AG04449 (cell line): Measurements from ENCODE around the gene BZW2.

Experiments
- CTCF ChIA-PET: fragments of 350-600 bp; formaldehyde crosslinking; extraction: SDS; loops from one replicate; lab custom pipeline; 2021; ENCODE audit warnings: antibody characterized with exemption; lab: Yijun Ruan, JAX
- POLR2A ChIA-PET: fragments of 400-600, 350-600 bp; formaldehyde crosslinking; extraction: SDS; loops from one replicate; lab custom pipeline; 2020; ENCODE audit warnings: antibody characterized with exemption, inconsistent platforms; lab: Yijun Ruan, JAX
- DNase-seq: peaks from one replicate; pipeline ENCODE4 v3.0.0-alpha.2; 2010; ENCODE audit warnings: low read depth, low spot score
- H3K4me3 ChIP-seq: 2 replicates; pipeline ENCODE4 v1.5.1; 2011; ENCODE audit warnings: low read depth, mild to moderate bottlenecking, control low read depth, low read length
- TF ChIP-seq, protein P1 (sequence below): IDR thresholded peaks from one replicate; pipeline ENCODE4 v1.5.1; 2011; ENCODE audit warnings: mild to moderate bottlenecking, moderate library complexity, low read length, control low read depth, inconsistent platforms; ENCODE audit not compliant: insufficient read depth; ENCODE audit errors: missing control alignments

Gene BZW2

DNA sequence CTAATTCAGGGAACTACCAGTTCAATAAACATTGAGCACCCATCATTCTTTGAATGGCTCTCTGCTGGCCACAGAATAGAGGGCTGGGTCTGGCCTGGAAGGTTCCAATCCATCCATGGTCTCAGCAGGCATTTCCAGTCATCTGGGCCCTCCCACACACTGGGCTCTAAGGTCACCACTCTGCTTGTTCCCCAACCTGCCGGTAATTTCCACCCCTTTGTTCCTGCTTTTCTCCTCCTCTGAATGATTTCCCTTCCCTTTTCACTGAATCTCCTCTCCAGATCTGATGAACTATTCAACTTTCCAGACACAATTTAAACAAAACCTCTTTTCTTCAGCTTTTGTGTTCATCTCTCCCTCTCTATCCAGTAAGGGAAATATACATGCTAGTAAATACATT is 2.6 kb downstream of the BZW2 start:
- POLR2A ChIA-PET, result no interaction called here
- TF ChIP-seq, protein P1, sequence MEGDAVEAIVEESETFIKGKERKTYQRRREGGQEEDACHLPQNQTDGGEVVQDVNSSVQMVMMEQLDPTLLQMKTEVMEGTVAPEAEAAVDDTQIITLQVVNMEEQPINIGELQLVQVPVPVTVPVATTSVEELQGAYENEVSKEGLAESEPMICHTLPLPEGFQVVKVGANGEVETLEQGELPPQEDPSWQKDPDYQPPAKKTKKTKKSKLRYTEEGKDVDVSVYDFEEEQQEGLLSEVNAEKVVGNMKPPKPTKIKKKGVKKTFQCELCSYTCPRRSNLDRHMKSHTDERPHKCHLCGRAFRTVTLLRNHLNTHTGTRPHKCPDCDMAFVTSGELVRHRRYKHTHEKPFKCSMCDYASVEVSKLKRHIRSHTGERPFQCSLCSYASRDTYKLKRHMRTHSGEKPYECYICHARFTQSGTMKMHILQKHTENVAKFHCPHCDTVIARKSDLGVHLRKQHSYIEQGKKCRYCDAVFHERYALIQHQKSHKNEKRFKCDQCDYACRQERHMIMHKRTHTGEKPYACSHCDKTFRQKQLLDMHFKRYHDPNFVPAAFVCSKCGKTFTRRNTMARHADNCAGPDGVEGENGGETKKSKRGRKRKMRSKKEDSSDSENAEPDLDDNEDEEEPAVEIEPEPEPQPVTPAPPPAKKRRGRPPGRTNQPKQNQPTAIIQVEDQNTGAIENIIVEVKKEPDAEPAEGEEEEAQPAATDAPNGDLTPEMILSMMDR, result no peak
- H3K4me3 ChIP-seq, result no peak overlapping the region
- no peak for DNase-seq
- CTCF ChIA-PET, result interaction anchor here (0.9 kb wide), 1 partner anchor 270 kb away, joined by 3 read pairs; no protein-coding TSS in a partner anchor

DNA sequence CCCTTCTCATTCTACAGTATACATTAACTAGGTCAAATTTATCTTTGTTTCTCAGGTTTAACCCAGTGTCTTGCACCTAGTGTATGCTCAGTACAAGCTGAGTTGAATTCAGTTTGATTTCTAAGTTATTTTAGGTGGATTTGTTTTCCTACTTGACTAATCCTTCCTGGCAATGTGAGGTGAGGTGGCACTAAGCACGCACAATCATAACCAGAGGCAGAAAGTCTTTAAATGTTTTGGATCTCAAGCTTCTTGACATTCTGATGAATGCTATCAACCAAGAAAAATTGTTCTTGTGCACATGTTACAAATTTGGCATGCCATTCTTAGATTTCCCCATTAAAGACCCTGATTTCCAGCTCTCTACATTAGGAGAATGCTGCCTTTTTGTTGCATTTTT is 3.2 kb downstream of the BZW2 start:
- ChIA-PET POLR2A (no interaction called here), CTCF (interaction anchor here (0.9 kb wide), 1 partner anchor 269 kb away, joined by 3 read pairs; no protein-coding TSS in a partner anchor)
- no peak for DNase-seq
- TF ChIP-seq, protein P1, result no peak
- H3K4me3 ChIP-seq, result no peak overlapping the region

DNA sequence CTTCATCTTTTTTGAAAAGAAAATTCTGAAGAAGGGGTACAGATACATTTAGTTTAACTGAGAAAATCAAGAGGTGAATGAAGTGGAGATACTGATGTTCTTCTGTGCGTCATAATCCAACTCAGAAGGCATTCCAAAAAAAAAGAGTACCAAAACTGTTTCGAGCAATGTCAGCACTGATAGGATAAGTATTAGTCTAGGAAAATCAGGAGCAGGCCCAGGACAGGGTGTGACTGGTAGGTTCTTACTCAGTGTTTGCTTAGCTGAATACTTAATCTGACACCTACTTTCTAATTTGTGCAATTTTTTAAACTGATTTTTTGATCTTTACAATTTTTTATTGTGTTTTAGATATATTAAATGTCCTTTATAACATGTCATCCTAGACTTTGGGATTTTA is 4.3 kb downstream of the BZW2 start:
- TF ChIP-seq, protein P1, result no peak
- H3K4me3 ChIP-seq, result no peak overlapping the region
- no peak for DNase-seq
- CTCF ChIA-PET, result no interaction called here
- POLR2A ChIA-PET, result no interaction called here

DNA sequence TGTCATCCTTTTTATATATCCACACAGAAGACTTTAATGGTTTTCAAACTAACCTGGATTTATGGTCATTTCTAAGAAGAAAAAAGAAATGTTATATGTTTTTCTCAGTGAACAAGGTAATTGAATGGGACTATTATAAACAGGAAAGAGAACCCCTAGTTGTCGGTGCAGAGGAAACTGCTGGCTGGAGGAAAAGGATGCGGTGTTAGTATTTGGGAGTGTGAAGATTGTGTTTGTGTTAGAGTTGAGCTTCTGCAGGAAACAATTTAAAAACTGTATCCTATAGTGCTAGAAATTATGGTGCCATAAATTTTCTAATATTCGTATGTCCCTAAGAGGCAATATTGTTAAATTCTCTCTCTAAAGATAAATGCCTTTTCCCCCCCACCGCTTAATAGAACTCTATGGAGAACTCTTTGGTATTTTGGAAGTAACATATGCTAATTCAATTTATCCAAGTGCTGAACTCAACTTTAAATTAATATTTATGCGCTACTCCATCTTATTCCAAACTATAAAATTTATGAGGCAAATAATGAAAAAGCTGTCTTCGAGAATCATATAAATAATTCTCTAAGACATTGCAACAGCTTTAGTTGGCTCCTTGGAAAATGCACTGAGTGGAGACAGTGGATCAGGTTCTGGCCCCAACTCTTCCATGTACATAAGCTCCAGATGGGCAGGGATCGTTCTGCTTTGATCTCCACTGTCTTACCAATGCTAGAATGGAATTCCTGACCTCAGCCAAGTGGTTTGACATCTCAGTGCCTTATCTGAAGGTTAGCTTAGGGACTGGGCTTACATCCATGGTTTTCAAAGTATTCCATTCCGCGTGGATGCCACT is 5.6 kb downstream of the BZW2 start:
- POLR2A ChIA-PET, result interaction anchor here (0.6 kb wide), 1 partner anchor 15 kb away, joined by 7 read pairs; no protein-coding TSS in a partner anchor
- no peak for DNase-seq
- CTCF ChIA-PET, result interaction anchor here (0.8 to 2.7 kb wide), 3 partner anchors 9 to 43 kb away, joined by 3 to 11 read pairs (median 3); no protein-coding TSS in a partner anchor
- no peak overlapping the region for H3K4me3 ChIP-seq
- TF ChIP-seq, protein P1, result no peak

DNA sequence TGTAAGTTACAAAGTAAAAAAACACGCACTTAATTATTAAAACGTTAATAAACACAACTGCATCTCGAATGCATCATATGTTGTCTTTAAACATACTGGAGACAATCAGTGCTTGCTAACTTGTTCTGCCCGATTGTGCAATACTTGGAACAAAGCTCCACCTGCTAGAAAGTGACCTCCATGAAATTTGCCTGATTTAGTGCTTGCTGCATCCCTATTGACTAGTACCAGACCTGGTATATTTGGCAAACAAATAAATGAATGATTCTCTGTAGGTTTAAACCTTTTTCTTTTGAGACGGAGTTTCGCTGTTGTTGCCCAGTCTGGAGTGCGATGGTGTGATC is 6.2 kb downstream of the BZW2 start:
- TF ChIP-seq, protein P1, result no peak
- no peak for DNase-seq
- ChIA-PET POLR2A (no interaction called here), CTCF (interaction anchor here (0.8 to 2.7 kb wide), 3 partner anchors 8 to 43 kb away, joined by 3 to 11 read pairs (median 3); no protein-coding TSS in a partner anchor)
- no peak overlapping the region for H3K4me3 ChIP-seq

DNA sequence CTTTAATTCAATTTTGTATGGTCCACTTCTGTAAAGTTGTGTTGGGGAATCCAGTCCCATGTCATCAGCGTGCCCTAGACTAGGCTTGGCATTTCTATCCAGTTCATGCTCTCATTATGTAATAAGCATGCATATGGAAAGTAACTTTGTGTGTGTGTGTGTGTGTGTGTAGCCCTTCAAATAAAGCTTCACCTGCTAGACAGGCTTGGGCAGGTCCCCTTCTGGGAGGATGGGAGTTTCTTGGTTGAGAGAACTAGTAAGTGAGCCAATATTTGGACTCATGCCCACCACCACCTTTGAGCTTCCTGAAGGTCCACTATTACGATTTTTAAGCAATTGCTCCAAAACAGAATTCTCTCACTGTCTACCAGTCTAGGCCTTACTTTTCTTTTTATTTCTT is 6.9 kb downstream of the BZW2 start:
- DNase-seq, result no peak
- ChIA-PET POLR2A (no interaction called here), CTCF (interaction anchor here (1.4 to 2.7 kb wide), 2 partner anchors 15 to 42 kb away, joined by 3 to 11 read pairs; no protein-coding TSS in a partner anchor)

More for the DNA sequence above, 6.9 kb downstream of the BZW2 start:
- TF ChIP-seq, protein P1, result no peak
- no peak overlapping the region for H3K4me3 ChIP-seq
